Erythroblast (primary cell): ENCODE data around the gene NNAT.

Source experiments
- DNase-seq, 2 experiments: peaks; one replicate each; lab custom pipeline; 2025; lab: John Stamatoyannopoulos, UW
- GATA1 ChIP-seq: IDR thresholded peaks from 2 replicates; pipeline ENCODE4 v1.6.1; 2011; ENCODE audit warnings: low read depth, mild to moderate bottlenecking, control low read depth, low read length, moderate library complexity
- POLR2A ChIP-seq: IDR thresholded peaks from 2 replicates; pipeline ENCODE4 v1.6.1; 2011; ENCODE audit warnings: mild to moderate bottlenecking, low read length

Gene NNAT

DNA sequence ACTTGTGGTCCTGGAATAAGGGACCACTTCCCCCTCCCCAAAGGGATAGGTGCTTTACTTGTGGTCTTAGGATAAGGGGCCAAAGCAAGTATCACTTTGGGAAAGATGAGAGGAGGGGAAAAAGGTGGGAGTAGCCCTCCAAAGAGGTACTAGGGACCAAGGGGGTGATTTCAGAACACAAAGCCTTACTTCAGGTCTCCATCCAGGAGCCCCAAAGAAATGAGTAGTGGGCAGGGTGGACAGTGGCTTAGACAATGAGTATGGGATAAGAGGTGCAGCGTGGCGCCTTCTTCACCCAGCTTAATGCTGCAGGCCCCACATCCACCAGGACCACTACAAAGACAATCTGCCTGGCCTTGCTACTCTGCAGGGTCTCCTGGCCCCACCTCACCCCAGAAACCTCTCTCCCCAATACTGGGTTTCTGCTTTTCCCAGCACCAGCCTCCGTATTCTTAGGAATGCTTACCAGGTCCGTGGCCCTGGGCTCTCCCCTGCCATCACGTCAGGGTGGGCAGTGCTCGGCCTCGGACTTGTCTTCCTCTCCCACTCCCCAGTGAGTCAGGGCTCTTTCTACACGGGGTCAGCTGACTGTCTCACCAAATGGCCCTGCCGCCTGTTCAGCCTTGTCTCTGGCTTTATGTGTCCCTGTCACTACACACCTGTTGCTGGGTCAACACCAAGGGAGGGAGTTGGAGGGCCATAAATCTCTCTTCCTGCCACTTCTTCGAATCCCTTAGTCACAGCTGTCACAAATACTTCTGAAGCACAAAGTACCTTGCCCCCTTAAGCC lies 3.1 kb downstream of the NNAT start:
- no peak for DNase-seq
- TF ChIP-seq GATA1, result no peak
- no peak for TF ChIP-seq POLR2A

DNA sequence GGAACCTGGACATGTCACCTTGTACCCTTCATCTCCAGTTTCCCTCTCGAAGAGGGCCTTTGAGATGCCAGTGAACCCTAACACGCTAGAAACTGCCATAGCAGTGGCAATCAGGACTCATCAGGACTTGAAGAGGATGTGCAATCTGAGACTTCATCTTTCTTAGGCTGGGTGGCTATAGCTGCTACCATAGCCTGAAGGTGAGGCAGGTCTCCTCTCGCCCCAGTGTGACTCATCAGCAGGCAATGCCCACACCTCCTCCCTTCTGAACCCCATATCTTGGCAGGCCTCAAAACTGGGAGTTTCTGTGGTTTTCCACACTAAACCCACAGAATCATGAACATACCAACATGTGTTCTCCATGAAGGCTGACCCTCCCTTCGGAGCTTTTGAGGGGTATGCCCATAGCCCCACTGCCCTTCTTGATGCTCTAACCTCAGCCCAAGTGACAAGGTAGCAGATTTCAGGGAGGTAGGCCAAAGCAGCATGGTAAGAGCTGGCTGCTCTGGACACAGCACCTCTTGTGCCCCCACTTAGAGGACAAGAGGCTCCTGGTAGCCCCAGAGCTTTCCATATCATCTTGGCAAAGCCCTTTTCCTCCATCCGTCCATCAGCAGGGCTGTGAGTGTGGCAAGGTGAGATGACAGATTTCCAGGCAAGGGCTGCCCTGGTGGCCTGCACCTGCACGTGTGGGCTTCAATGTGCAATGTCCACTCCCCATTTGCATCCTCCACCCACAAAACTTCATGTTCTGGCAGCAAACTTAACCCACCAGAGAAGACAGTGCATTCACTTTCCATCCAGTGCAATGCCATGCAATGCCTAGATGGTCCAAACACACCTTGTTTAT lies 4.0 kb downstream of the NNAT start:
- TF ChIP-seq GATA1, result no peak
- no peak for TF ChIP-seq POLR2A
- no peak for DNase-seq

DNA sequence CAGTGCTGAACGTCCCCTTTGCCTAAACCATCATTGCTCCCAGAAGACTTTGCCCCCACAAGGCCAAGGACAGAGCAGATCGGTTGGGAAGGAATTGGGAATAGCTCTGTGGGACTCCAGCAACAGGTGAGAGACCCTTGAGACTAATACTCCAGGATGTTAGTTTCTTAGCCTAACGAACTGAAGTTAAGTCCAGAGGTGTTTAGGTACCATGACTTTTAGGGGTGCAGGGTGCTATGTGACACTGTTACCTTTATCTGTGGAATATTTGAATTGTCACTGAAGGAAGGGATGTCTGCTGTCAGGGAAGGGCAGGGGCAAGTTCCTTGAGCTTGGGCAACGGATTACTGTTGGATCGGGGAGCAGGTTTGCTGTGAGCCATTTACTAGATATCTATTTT lies 4.8 kb downstream of the NNAT start:
- no peak for DNase-seq
- no peak for TF ChIP-seq POLR2A
- TF ChIP-seq GATA1, result no peak

DNA sequence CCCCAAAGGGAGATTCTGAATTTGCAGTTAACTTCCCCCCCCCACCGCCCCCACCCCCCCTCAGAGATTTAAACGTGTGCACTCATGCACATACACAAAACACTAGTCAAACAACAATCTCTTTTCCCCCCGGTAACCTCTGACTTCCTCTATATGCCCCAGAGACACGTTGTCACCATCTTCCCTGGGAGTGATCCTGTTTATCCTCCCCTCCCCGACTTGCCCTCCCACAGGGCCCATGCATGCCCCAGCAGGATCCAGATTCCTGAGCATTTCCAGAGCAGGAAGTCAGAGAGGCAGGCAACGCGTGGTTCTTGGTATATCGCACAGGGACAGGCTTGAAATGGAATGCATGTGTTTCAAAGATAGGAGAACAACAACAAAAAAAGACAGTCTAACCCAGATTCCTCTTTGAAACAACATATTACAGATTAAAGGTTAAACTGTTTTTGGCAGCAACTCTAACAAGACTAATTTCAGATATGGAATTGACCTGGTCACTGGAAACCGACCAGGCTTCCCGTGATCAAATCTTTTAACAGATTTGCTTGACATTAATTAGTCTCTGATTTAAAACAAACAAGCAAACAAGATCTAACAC lies 5.3 kb downstream of the NNAT start:
- no peak for TF ChIP-seq POLR2A
- no peak for TF ChIP-seq GATA1
- peak; percentile 45 to 68 for DNase-seq

DNA sequence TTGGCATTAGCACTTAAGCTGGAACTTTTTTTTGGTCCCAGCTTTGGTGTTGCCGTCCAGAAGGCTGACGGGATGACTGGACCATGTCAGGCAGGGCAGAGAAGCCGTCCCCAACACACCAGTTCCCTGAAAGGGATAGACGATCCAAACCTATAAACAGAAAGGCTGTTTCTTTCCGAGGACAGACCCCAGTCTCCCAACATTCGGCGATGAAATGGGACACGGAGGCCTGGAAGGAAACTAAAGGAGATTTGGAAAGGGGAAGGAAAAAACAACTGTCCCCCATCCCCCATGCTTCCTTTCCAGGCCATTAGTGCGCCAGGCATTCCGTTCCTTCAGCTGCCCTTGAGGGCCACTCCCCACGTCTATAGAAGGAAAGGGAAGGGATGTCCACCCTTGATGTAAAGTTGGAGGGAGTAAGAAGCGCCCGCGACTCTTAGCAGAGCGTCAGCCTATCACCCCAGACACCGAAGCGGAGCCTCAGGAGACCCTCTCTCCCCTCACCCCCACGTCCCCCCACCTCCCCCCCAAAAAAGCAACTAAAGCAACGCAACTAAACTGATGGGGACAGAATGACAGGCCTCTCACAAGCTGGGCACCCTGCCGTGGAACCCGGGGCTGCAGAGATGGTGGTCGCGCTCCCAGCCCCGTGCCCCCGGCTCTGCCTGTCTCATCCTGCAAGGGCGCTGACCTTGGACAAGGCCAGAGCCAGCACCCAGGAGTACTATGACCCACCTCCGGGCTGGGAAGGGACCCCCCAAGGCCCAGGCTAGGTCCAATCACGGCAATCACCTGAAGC lies 6.0 kb downstream of the NNAT start:
- DNase-seq, result peak in 1 of 2 experiments; percentile 30
- TF ChIP-seq GATA1 (no peak), POLR2A (no peak)

DNA sequence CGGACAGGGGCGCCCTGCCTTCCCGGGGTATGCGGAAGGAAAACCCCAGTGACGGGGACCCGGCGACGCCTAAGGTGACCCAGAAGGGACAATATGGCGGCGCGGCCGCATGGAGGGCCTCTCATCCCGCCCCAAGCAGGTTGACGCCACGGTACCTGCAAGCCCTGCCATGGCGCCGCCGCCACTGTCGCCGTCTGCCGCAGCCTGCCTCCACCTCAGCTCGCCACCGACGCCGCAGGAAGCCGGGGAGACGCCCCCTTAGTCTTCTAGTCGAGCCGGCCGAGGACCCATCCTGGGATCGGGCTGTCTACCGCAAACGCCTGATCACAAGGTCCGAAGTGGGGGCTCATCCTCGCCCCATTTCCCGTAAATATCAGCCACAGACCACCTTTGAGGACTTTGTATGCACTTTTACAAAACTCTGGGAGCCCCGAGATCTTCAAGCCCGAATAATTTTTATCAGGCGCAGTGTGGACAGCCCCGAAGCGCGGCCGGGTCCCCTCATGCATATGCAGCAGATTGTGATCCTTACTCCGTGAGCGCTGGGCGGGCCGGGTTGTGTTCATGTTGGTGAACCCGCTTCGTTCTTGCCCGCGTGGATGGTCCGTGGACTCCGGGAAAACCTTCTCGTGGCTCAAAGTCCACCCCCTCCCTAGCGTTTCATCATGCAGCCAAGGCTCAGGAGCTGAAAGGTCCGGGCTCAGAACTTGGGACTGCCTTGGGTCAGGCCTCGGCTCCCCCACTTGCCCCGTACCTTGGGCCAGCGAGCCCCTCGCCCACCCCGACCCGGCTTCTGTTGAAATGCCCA lies 6.8 kb downstream of the NNAT start, which contains the start of gene BLCAP:
TSS of gene BLCAP (minus strand) at position 239 of the 808 bp plus-strand sequence. CDS start 8,702 bp downstream, outside the sequence.
- no peak for TF ChIP-seq GATA1
- TF ChIP-seq POLR2A, result peak; percentile 65
- DNase-seq, result peak; percentile 93 to 97

DNA sequence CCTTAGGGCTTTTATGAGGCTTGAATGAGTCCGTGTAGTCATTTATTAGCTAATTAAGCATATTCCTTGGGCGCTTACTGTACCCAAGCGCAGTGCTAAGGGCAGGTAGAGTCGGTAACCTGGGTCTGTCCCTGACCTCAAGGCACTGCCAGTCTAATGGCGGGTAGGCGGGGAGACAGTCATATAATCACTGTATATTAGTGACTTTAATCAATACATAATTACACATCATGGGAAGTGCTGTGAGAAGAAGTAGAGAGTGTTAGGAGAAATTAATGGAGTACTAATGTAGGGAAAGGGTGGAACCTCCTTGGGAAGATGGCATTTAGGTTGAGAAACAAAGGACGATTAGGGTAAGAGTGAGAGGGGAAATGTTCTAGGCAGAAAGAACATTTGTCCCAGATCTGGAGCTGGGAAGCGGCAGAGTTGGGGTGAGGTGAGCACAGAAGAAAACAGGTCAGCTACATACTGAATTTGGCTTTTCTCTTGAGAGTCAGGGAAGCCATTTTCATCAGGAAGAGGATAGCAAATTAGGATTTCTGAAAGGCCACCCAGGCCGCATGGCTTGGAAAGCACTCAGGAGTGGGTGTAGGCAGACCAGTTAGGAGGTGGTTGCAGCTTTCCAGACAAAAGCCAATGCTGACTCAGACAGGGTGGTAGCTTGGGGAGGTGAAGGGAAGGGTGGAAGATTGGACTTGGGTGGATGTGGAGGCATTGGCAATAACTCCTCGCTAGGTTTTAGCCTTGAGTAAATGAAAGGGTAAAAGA lies 7.6 kb downstream of the NNAT start:
- no peak for TF ChIP-seq POLR2A
- TF ChIP-seq GATA1, result no peak
- no peak for DNase-seq

DNA sequence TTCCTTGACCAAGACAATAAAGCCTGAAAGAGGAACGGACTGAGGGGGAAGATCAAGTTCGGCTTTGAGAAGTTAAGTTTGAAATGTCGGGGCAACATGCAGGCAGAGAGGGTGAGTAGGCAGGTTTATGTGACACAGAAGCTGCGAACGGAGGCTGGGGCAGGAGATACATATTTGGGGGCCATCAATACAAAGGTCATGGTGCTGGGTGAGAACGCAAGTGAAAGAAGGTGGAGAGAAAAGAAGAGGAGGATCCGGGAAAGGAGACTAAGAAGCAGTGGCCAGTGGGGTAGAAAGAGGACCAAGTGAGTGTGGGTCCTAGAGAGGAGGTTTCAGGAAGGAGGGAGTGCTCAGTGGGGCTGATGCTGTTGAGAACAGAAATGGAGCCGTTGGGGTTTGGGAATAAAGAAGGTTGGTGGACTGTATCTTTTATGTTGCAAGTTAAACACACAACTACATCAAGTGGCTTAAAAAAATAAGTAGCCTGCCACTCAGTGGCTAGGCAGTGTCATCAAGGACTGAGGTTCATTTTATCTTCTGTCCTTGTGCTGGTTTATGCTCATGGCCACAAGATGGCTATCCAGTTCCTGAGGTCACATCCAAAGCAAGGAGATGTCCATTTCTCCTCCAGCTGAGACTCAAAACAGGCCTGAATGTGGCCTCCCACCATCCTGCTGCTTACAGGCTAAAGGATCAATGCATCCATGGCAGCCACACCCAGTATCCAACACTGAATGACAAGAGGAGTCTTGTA lies 8.3 kb downstream of the NNAT start:
- TF ChIP-seq GATA1, result no peak
- TF ChIP-seq POLR2A, result no peak
- no peak for DNase-seq

DNA sequence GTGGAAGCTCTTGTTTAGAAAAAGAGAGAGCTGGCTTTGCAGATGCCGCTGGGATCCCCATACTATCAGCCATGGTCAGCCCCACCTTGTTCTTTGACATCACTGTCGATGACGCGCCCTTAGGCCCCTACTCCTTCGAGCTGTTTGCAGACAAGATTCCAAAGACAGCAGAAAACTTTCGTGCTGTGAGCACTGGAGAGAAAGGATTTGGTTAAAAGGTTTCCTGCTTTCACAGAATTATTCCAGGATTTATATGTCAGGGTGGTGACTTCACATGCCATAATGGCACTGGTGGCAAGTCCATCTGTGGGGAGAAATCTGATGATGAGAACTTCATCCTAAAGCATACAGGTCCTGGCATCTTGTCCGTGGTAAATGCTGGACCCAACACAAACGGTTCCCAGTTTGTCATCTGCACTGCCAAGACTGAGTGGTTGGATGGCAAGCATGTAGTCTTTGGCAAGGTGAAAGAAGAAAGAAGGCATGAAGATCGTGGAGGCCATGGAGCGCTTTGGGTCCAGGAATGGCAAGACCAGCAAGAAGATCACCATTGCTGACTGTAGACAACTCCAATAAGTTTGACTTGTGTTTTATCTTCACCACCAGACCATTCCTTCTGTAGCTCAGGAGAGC lies 9.0 kb downstream of the NNAT start:
- no peak for TF ChIP-seq POLR2A
- TF ChIP-seq GATA1, result no peak
- DNase-seq, result no peak

DNA sequence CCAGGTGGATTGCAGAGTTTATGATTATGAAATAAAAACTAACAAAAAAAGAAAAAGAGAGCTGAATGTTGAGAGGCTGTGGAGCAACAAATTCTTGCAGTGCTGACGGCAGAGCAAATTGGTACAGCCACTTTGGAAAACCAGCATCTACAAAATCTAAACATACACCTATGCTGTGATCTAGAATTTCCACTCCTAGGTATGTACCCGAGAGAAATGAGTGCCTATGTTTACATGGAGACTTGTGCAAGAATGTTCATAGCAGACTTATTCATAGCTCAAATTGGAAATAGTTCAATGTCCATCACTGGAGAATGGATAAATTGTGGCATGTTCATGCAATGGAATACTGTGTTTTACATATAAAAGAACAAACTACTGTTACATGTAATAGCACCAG lies 9.6 kb downstream of the NNAT start:
- no peak for DNase-seq
- TF ChIP-seq POLR2A, result no peak
- no peak for TF ChIP-seq GATA1
